PC-9 (cell line): ENCODE data around the gene FTO. TPM values are rescaled to one million over a fixed set of nuclear protein-coding genes. Genes with fewer than 3 reads are reported as not detected.

Experiments
- BruUV-seq: library from RNA; stranded (reverse); fragments of 400-500 nt; replicated peaks from 2 replicates; lab custom pipeline; 2021; lab: Mats Ljungman, UMichigan
- CTCF ChIA-PET: fragments of 300-600 bp; sonication (Branson Sonifier 250); formaldehyde crosslinking; loops from one replicate; lab custom pipeline; 2022; ENCODE audit warnings: antibody characterized with exemption; lab: Charles Lee
- POLR2A ChIA-PET: fragments of 300-600 bp; sonication (Branson Sonifier 250); formaldehyde crosslinking; loops from one replicate; lab custom pipeline; 2022; ENCODE audit warnings: antibody characterized with exemption; ENCODE audit not compliant: unreplicated experiment; lab: Charles Lee
- DNase-seq, 2 experiments: peaks; one replicate each; pipeline versions ENCODE4 v3.0.0 to v3.0.0-alpha.2; 2015 to 2022; ENCODE audit warnings: mixed read lengths in 1 of 2
- H2AFZ ChIP-seq: fragments of 200-600 bp; sonication (generic); 2 replicates; pipeline ENCODE4 v1.8.1; 2017; ENCODE audit warnings: antibody characterized with exemption
- H3F3A ChIP-seq: fragments of 200-600 bp; sonication (generic); 2 replicates; pipeline ENCODE4 v1.8.1; 2017; ENCODE audit warnings: antibody characterized with exemption, mild to moderate bottlenecking, low read depth; ENCODE audit not compliant: insufficient read depth
- H3K27ac ChIP-seq: fragments of 200-600 bp; sonication (generic); 2 replicates; pipeline ENCODE4 v1.6.1; 2016; ENCODE audit warnings: mixed run types
- H3K27me3 ChIP-seq: fragments of 200-600 bp; sonication (generic); 2 replicates; pipeline ENCODE4 v1.6.1; 2016; ENCODE audit warnings: low read depth, mixed run types; ENCODE audit not compliant: insufficient read depth
- H3K36me3 ChIP-seq: fragments of 200-600 bp; sonication (generic); 2 replicates; pipeline ENCODE4 v1.6.1; 2016; ENCODE audit warnings: low read depth, mixed run types
- H3K4me1 ChIP-seq: fragments of 200-600 bp; sonication (generic); replicated peaks from 2 replicates; pipeline ENCODE4 v1.6.1; 2016; ENCODE audit warnings: mixed run types; ENCODE audit not compliant: insufficient read depth
- H3K4me2 ChIP-seq: fragments of 200-600 bp; sonication (generic); 2 replicates; pipeline ENCODE4 v1.6.1; 2017; ENCODE audit warnings: mixed run types
- H3K4me3 ChIP-seq: fragments of 200-600 bp; sonication (generic); 2 replicates; pipeline ENCODE4 v1.6.1; 2016; ENCODE audit warnings: mixed run types
- H3K79me2 ChIP-seq: fragments of 200-600 bp; sonication (generic); 2 replicates; pipeline ENCODE4 v1.6.1; 2017; ENCODE audit warnings: low read depth, mixed run types
- H3K9me2 ChIP-seq: fragments of 200-600 bp; sonication (generic); 2 replicates; pipeline ENCODE4 v1.8.1; 2017; ENCODE audit warnings: mild to moderate bottlenecking; ENCODE audit not compliant: insufficient read depth
- H3K9me3 ChIP-seq: fragments of 200-600 bp; sonication (generic); 2 replicates; pipeline ENCODE4 v1.8.1; 2016; ENCODE audit warnings: low read depth; ENCODE audit not compliant: insufficient read depth
- H4K20me1 ChIP-seq: fragments of 200-600 bp; sonication (generic); 2 replicates; pipeline ENCODE4 v1.8.1; 2017; ENCODE audit not compliant: insufficient read depth
- CTCF ChIP-seq: fragments of 200-600 bp; sonication (generic); conservative IDR thresholded peaks from 2 replicates; pipeline ENCODE4 v1.6.1; 2017; ENCODE audit warnings: mixed run types, antibody characterized with exemption, mild to moderate bottlenecking, moderate library complexity
- EZH2 ChIP-seq: fragments of 200-600 bp; sonication (generic); IDR thresholded peaks from 2 replicates; pipeline ENCODE4 v1.8.0; 2017; ENCODE audit warnings: antibody characterized with exemption, low read depth
- intact Hi-C: fragments of 100-400 bp; cut with micrococcal nuclease; formaldehyde crosslinking; loops from one replicate; pipeline ENCODE4 v1.10.0; 2022; ENCODE audit not compliant: unreplicated experiment
- total RNA-seq: library from RNA; stranded (reverse); gene quantifications from 2 replicates; pipeline ENCODE4 v1.2.3, GENCODE V29; 2021

FTO gene
- total RNA-seq, 1 experiment from 2014 or later = 58.1 TPM

DNA sequence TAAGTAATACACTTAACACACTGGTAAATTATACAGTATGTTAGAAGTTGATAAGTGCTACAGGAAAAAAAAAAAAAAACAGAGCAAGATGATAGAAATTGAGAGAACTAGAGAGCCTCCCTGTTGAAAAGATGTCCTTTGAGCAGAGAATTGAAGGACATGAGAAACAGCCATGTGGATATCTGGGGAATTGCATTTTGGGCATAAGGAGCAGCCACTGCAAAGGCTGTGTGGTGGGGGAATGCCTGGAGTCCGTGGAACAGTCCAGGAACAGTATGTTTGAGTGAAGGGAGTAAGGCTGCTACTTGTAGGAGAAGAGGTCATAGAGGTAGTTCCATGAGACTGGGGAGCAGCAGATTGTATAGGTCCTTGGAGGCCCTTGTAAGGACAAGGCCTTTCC lies 178.4 kb downstream of the FTO start:
- peak overlapping the region; percentile 84 for H3K27ac ChIP-seq

GRCh38 chr16:53884748-53885147 lies 180.8 kb downstream of the FTO start:
- no peak overlapping the region for H3K4me3 ChIP-seq
- no peaks in the 10 kb centered on the region for H3K79me2 ChIP-seq
- H4K20me1 ChIP-seq = no peaks in the 10 kb centered on the region
- ChIA-PET POLR2A (no interaction called here), CTCF (no interaction called here)
- H3K9me2 ChIP-seq = no peaks in the 10 kb centered on the region
- BruUV-seq = no TSS peak
- intact Hi-C loops = no loop called here
- peaks cover 5% of the 10 kb centered on the region for H3K4me1 ChIP-seq
- no peaks in the 10 kb centered on the region for H3K27me3 ChIP-seq
- no peak for DNase-seq
- peaks cover 5% of the 10 kb centered on the region for H3F3A ChIP-seq
- H3K27ac ChIP-seq = no peak overlapping the region
- no peaks in the 10 kb centered on the region for H3K9me3 ChIP-seq
- no peak overlapping the region for H2AFZ ChIP-seq
- TF ChIP-seq EZH2 = no peak
- TF ChIP-seq CTCF = no peak
- peaks cover 7% of the 10 kb centered on the region; the same call in 1 of the 2 replicates for H3K36me3 ChIP-seq
- no peak overlapping the region for H3K4me2 ChIP-seq

More for the DNA sequence above, 178.4 kb downstream of the FTO start:
- Histone ChIP-seq H3F3A (peaks cover 5% of the 10 kb centered on the region), H3K36me3 (peaks cover 7% of the 10 kb centered on the region; the same call in 1 of the 2 replicates), H4K20me1 (no peaks in the 10 kb centered on the region), H3K27me3 (no peaks in the 10 kb centered on the region), H3K4me3 (no peak overlapping the region), H3K9me2 (no peaks in the 10 kb centered on the region), H3K4me1 (peaks cover 5% of the 10 kb centered on the region), H3K79me2 (no peaks in the 10 kb centered on the region), H2AFZ (no peak overlapping the region), H3K4me2 (no peak overlapping the region), H3K9me3 (no peaks in the 10 kb centered on the region)
- CTCF ChIA-PET = no interaction called here
- DNase-seq = no peak
- intact Hi-C loops = no loop called here
- BruUV-seq = no TSS peak
- TF ChIP-seq CTCF (no peak), EZH2 (no peak)
- POLR2A ChIA-PET = no interaction called here

DNA sequence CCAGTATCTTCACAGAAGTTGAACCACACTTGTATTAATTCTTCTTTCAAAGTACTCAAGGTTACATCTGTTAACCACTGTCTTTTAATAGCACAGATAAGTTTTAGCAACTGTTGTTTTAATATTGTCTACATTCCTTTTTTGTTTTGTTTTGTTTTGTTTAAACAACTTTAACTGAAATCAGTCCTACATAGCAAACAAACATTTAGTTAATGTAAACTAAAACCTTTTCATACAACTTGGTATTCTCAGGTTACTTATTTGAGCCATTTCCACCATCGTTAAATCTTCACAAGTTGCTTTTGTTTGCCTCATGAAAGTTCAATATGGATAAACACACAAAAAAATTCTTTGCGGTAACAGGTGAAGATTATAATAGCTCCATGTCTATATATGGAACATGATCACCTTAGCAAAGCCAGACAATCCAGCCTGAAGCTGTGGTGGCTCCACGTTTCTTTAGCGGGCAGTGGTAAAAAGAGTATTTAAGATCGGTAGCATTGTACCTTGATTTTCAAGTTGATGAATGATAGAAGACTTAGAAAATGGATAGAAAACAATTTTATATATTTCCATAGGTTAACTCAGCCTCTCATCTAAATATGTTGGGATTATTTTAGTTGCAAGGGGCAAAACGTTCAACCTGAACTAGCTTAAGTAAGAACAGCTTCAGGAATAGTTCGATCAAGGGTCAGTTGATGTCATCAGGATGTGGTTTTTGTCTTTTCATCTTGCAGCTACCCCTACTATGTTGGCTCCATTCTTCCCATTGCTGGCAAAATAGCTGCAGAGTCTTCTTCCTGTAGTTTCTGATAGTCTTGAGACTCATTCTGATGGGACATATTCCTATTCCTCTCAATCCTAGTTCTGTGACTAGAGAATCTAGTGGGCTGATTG lies 182.8 kb downstream of the FTO start:
- POLR2A ChIA-PET = no interaction called here
- Histone ChIP-seq H3K9me2 (no peaks in the 10 kb centered on the region), H2AFZ (no peak overlapping the region), H3K9me3 (no peaks in the 10 kb centered on the region), H3K79me2 (no peaks in the 10 kb centered on the region), H4K20me1 (no peaks in the 10 kb centered on the region), H3F3A (peaks cover 3% of the 10 kb centered on the region), H3K27me3 (no peaks in the 10 kb centered on the region), H3K36me3 (no peaks in the 10 kb centered on the region), H3K4me1 (peaks cover 3% of the 10 kb centered on the region), H3K4me2 (no peak overlapping the region), H3K4me3 (no peak overlapping the region), H3K27ac (no peak overlapping the region)
- intact Hi-C loops = no loop called here
- CTCF ChIA-PET = interaction anchor here (0.6 kb wide), 1 partner anchor 310 kb away, joined by 5 read pairs; no protein-coding TSS in a partner anchor
- DNase-seq = no peak
- BruUV-seq = no TSS peak
- TF ChIP-seq CTCF (no peak), EZH2 (no peak)
